ENCODE data around the gene UHRF1.
"Not testable (repeated sequence)": the region's sequence is repeated elsewhere in the genome, so short reads cannot be mapped to it uniquely, and the experiment has no call there.

DNA sequence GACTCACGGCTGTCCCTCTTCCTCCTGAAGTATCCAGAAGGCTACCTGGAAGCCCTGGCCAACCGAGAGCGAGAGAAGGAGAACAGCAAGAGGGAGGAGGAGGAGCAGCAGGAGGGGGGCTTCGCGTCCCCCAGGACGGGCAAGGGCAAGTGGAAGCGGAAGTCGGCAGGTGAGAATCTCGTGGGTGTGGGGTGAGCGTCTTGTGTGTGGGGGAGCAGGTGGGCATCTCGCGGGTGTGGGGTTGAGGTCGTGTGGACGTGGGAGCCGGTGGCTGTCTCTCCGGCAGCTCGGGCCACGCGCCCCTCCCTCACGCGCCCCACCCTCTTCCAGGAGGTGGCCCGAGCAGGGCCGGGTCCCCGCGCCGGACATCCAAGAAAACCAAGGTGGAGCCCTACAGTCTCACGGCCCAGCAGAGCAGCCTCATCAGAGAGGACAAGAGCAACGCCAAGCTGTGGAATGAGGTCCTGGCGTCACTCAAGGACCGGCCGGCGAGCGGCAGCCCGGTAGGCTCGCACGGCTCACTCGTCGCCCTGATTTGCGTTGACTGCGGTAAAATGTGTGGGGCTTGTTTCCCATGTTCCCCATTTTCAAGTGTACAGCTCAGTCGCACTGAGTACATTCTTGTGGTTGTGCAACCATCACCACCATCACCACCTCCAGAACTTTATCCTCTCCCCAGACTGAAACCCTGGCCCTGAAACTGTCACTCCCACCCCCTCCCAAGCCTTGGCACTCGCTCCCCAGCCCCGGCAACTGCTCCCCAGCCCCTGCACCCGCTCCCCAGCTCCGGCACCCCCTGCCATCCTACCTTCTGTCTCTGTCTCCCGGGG, 45.2 kb downstream of the UHRF1 start:
- not testable (repeated sequence) for TF ChIP-seq ZNF274 (IDR thresholded peaks at IDR 0.05; ENCODE audit: low read depth, low read length); YY1 (IDR thresholded peaks at IDR 0.05; ENCODE audit: insufficient read depth, insufficient read length); SUZ12 (IDR thresholded peaks at IDR 0.05; ENCODE audit: extremely low read depth, insufficient read depth, insufficient read length)
